CD1c-positive myeloid dendritic cell (primary cell): Measurements from ENCODE around the gene PIERCE2.
"Not testable (repeated sequence)": the region's sequence is repeated elsewhere in the genome, so short reads cannot be mapped to it uniquely, and the experiment has no call there.

Experiments
- DNase-seq: peaks from one replicate; pipeline ENCODE4 v3.0.0-alpha.2; 2016; ENCODE audit errors: extremely low spot score

Gene PIERCE2

DNA sequence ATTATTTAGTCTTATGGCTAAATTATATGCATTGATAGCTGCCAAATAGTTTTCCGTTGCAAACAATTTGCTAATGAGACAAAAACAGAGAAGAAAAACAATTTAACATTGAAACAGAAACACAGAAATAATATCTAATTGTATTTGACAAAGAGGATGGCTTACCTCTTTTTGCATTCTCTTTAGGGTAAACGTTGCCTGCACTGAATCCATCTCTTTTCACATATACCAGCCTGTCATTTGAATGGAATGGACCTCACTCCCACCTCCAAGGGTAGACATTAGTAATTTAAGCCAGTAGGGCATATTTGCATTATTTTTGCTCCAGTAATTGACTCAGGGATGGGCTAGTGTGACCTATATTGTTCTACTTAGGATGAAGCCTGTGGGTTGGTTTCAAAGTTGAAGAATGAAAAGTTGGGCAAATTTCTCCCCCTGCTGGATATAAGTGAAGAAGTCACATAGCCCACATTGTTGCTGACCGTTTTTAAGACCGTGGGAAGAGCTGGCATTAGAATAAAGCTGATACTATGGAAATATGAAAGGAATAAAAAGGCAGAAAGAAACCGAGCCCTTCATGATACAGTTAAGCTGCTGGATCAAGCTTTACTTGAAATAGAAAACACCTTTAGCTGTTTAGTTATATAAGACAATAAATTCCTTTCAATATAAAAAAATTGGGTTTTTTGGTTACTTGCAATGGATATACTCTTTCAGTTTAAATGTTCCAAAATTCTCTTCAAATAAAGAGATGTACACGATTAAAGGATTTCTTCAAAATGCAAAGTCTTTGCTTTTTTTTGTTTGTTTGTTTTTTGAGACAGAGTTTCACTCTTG, 26.9 kb downstream of the PIERCE2 start:
- peak; percentile 57 for DNase-seq

DNA sequence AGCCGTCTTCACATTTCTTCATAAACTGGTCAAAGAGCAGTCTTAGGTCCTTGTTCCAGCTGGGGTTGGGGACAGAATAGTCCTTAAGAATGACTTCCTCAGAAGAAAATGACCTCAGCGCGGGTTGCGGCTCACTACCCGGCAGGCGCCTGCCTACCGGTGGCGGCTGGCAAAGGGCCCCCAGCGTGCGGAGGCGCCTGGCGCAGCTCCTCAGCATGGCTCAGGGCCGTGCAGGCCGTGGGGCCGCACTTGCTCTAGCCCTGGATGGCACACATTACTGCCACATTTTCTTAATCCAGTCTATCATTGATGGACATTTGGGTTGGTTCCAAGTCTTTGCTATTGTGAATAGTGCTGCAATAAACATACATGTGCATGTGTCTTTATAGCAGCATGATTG, 34.8 kb downstream of the PIERCE2 start:
- not testable (repeated sequence) for DNase-seq

DNA sequence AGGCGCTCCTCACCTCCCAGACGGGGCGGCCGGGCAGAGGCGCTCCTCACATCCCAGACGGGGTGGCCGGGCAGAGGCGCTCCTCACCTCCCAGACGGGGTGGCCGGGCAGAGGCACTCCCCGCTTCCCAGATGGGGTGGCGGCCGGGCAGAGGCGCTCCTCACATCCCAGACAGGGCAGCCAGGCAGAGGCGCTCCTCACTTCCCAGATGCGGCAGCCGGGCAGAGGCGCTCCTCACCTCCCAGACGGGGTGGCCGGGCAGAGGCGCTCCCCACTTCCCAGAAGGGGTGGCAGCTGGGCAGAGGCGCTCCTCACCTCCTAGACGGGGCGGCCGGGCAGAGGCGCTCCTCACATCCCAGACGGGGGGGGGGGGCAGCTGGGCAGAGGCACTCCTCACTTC, 37.6 kb downstream of the PIERCE2 start:
- not testable (repeated sequence) for DNase-seq

DNA sequence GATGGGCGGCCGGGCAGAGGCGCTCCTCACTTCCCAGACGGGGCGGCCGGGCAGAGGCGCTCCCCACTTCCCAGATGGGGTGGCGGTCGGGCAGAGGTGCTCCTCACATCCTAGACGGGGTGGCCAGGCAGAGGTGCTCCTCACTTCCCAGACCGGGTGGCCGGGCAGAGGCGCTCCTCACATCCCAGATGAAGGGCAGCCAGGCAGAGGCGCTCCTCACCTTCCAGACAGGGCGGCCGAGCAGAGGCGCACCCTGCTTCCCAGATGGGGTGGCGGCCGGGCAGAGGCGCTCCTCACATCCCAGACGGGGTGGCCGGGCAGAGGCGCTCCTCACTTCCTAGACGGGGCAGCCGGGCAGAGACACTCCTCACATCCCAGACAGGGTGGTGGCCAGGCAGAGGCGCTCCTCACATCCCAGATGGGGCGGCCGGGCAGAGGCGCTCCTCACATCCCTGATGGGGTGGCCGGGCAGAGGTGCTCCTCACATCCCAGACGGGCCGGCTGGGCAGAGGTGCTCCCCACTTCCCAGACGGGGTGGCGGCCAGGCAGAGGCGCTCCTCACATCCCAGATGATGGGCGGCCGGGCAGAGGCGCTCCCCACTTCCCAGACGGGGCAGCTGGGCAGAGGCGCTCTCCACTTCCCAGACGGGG, 38.2 kb downstream of the PIERCE2 start:
- not testable (repeated sequence) for DNase-seq

DNA sequence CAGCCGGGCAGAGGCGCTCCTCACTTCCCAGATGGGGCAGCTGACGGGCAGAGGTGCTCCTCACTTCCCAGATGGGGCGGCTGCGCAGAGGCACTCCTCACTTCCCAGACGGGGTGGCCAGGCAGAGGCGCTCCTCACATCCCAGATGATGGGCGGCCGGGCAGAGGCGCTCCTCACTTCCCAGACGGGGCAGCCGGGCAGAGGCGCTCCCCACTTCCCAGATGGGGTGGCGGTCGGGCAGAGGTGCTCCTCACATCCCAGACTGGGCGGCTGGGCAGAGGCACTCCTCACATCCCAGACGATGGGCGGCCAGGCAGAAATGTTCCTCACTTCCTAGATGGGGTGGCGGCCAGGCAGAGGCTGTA, 38.7 kb downstream of the PIERCE2 start:
- DNase-seq, result not testable (repeated sequence)

DNA sequence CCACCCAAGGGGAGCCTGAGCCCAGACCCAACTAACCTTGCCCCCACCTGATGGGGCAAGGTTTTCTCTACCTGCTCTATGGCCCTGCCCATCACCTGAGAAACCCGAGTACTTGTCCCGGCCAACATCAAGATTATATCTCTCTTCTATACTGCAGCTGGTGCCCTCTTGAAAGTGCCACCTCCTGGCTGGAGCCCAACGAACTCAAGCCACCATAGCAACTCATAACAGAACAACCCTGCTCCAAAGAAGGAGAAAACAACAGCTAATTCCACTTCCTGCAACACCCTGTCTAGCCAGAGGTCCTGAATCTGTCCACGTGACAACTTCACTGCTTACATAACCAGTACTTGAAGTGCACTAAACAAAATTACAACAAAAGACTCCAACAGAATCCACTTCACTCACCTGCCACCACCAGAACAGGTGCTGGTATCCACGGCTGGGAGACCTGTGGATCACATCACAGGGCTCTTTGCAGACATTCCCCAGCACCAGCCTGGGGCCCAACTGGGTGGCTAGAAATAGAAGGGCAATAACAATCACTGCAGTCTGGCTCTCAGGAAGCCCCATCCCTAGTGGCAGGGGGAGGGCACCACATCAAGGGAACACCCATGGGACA, 49.2 kb downstream of the PIERCE2 start:
- no peak for DNase-seq

DNA sequence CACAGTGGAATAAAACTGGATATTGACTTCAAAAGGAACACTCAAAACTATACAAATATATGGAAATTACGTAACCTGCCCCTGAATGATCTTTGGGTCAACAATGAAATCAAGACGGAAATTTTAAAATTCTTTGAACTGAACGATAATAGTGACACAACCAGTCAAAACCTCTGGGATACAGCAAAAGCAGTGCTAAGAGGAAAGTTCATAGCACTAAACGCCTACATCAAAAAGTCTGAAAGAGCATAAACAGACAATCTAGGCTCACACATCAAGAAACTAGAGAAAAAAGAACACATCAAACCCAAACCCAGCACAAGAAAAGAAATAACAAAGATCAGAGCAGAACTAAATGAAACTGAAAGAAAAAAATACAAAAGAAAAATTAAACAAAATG, 53.2 kb downstream of the PIERCE2 start:
- DNase-seq, result no peak

DNA sequence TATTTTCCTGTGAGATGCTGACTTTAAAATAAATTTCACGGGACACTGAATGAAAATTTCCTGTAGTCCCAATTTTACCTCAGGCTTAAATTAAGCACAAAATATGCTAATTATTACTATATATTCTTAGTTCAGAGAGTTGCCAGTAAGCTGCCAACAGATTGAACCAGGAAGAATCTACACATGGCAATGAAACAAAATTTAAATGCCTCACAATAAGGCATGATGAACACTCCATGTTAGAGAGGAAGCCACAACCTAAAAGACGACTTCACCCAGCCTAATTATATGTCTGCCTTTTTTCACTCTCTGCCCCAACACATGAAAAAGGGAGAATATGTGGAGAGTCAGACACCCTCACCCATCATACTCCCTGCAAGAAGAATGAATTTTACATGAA, 60.0 kb downstream of the PIERCE2 start:
- DNase-seq, result no peak
